ENCODE measurements around the gene KCTD20. TPM values are rescaled to one million over a fixed set of nuclear protein-coding genes. Genes with fewer than 3 reads are reported as not detected.

KCTD20 gene
- total and polyA plus RNA-seq, 9 of the 15 experiments (the other 6 are each of a cell fraction or from before 2014, with no cell fraction given): 28.9 to 160 (median 70.6) TPM

DNA sequence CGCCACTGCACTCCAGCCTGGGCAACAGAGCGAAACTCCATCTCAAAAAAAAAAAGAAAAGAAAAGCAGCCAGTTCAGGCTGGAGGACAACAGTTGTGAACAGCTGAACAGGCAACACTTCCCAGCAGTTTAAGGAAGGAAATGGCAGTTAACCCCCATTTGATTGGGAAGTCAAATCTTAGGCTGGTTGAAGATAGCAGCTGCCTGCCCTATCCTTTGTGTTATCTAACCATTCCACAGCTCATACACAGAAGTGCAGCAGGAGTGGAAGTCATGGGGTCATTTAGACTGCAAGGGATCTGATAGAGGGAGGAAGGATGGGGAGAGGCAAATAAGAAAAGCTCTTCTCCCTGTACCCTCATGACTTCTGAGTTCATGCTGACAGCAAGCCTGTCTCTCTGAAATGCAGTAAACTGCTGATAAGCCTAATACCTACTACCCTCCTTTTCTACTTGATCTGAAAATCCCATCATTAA lies 35.3 kb downstream of the KCTD20 start (continued):
- TF ChIP-seq CCNT2 (IDR thresholded peaks at IDR 0.05; ENCODE audit: borderline replicate concordance, extremely low read depth, insufficient read length, low read depth, low read length) (no peak), HDAC2 (IDR thresholded peaks at IDR 0.05) (peak; percentile 96), ZNF24 (IDR thresholded peaks at IDR 0.05) (0 out of 2 replicates have a peak, but pooled peaks have one; percentile 15), RBM17 (IDR thresholded peaks at IDR 0.05; ENCODE audit: borderline replicate concordance, low read depth, low read length) (no peak), ZNF121 (CRISPR knock-in tag; conservative IDR thresholded peaks at IDR 0.05) (no peak), ZNF175 (CRISPR knock-in tag; IDR thresholded peaks at IDR 0.05; ENCODE audit: low read depth) (no peak), MAFF (IDR thresholded peaks at IDR 0.05; ENCODE audit: low read length) (no peak; the same call in 1 of the 2 replicates), MBD2 (IDR thresholded peaks at IDR 0.05; ENCODE audit: borderline replicate concordance, low read depth) (0 out of 2 replicates have a peak, but pooled peaks have one; percentile 42), POLR3G (IDR thresholded peaks at IDR 0.05; ENCODE audit: extremely low read depth, insufficient read length, insufficient replicate concordance) (no peak), ZNF408 (CRISPR knock-in tag; IDR thresholded peaks at IDR 0.05; ENCODE audit: low read depth) (no peak), POLR2B (IDR thresholded peaks at IDR 0.05; ENCODE audit: low read depth, partially characterized antibody) (no peak), KLF1 (tag; IDR thresholded peaks at IDR 0.05) (no peak), GATAD2B (IDR thresholded peaks at IDR 0.05; ENCODE audit: borderline replicate concordance) (no peak), PCBP1 (IDR thresholded peaks at IDR 0.05; ENCODE audit: low read depth, low read length, poor library complexity, severe bottlenecking) (no peak), PHB2 (IDR thresholded peaks at IDR 0.05; ENCODE audit: low read depth) (peak; percentile 65; the same call in 1 of the 2 replicates), ESRRA (IDR thresholded peaks at IDR 0.05; ENCODE audit: borderline replicate concordance, low read depth) (peak; percentile 67; the same call in 1 of the 2 replicates), ZNF444 (CRISPR knock-in tag; IDR thresholded peaks at IDR 0.05) (no peak), SRSF3 (IDR thresholded peaks at IDR 0.05; ENCODE audit: insufficient read depth, low read length) (no peak)
- TF ChIP-seq, protein P1, sequence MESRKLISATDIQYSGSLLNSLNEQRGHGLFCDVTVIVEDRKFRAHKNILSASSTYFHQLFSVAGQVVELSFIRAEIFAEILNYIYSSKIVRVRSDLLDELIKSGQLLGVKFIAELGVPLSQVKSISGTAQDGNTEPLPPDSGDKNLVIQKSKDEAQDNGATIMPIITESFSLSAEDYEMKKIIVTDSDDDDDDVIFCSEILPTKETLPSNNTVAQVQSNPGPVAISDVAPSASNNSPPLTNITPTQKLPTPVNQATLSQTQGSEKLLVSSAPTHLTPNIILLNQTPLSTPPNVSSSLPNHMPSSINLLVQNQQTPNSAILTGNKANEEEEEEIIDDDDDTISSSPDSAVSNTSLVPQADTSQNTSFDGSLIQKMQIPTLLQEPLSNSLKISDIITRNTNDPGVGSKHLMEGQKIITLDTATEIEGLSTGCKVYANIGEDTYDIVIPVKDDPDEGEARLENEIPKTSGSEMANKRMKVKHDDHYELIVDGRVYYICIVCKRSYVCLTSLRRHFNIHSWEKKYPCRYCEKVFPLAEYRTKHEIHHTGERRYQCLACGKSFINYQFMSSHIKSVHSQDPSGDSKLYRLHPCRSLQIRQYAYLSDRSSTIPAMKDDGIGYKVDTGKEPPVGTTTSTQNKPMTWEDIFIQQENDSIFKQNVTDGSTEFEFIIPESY (CRISPR knock-in tag; IDR thresholded peaks at IDR 0.05): 0 out of 2 replicates have a peak, but pooled peaks have one; percentile 17
- TF ChIP-seq, protein P2, sequence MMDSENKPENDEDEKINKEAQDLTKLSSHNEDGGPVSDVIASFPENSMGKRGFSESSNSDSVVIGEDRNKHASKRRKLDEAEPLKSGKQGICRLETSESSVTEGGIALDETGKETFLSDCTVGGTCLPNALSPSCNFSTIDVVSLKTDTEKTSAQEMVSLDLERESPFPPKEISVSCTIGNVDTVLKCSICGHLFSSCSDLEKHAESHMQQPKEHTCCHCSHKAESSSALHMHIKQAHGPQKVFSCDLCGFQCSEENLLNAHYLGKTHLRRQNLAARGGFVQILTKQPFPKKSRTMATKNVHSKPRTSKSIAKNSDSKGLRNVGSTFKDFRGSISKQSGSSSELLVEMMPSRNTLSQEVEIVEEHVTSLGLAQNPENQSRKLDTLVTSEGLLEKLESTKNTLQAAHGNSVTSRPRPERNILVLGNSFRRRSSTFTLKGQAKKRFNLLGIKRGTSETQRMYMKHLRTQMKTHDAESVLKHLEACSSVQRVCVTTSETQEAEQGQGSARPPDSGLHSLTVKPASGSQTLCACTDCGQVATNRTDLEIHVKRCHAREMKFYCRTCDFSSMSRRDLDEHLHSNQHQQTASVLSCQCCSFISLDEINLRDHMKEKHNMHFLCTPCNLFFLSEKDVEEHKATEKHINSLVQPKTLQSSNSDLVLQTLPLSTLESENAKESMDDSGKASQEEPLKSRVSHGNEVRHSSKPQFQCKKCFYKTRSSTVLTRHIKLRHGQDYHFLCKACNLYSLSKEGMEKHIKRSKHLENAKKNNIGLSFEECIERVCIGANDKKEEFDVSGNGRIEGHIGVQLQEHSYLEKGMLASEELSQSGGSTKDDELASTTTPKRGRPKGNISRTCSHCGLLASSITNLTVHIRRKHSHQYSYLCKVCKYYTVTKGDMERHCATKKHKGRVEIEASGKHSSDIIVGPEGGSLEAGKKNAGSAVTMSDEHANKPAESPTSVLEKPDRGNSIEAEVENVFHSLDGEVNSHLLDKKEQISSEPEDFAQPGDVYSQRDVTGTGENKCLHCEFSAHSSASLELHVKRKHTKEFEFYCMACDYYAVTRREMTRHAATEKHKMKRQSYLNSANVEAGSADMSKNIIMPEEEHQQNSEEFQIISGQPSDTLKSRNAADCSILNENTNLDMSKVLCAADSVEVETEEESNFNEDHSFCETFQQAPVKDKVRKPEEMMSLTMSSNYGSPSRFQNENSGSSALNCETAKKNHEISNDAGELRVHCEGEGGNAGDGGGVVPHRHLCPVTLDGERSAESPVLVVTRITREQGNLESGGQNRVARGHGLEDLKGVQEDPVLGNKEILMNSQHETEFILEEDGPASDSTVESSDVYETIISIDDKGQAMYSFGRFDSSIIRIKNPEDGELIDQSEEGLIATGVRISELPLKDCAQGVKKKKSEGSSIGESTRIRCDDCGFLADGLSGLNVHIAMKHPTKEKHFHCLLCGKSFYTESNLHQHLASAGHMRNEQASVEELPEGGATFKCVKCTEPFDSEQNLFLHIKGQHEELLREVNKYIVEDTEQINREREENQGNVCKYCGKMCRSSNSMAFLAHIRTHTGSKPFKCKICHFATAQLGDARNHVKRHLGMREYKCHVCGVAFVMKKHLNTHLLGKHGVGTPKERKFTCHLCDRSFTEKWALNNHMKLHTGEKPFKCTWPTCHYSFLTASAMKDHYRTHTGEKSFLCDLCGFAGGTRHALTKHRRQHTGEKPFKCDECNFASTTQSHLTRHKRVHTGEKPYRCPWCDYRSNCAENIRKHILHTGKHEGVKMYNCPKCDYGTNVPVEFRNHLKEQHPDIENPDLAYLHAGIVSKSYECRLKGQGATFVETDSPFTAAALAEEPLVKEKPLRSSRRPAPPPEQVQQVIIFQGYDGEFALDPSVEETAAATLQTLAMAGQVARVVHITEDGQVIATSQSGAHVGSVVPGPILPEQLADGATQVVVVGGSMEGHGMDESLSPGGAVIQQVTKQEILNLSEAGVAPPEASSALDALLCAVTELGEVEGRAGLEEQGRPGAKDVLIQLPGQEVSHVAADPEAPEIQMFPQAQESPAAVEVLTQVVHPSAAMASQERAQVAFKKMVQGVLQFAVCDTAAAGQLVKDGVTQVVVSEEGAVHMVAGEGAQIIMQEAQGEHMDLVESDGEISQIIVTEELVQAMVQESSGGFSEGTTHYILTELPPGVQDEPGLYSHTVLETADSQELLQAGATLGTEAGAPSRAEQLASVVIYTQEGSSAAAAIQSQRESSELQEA (IDR thresholded peaks at IDR 0.05; ENCODE audit: low read depth): no peak
